K562 (cell line): ENCODE results near the gene LSM14B. TPM values are rescaled to one million over a fixed set of nuclear protein-coding genes. Genes with fewer than 3 reads are reported as not detected.

Source experiments
- ATAC-seq: fragments of 200-7000 bp; cut with Tn5 transposase; 3 replicates; pipeline ENCODE4 v1.9.1; 2020; ENCODE audit warnings: moderate library complexity
- BruUV-seq: library from RNA; stranded (reverse); fragments of 400-500 nt; replicated peaks from 2 replicates; lab custom pipeline; 2021; lab: Mats Ljungman, UMichigan
- CTCF ChIA-PET: fragments of 300-600 bp; formaldehyde crosslinking; extraction: SDS; loops from one replicate; lab custom pipeline; 2021; ENCODE audit warnings: low intra/inter-chr PET ratio; lab: Yijun Ruan, JAX
- POLR2A ChIA-PET: fragments of 300-600, 350-650 bp; sonication (Branson Sonifier 250); formaldehyde crosslinking; extraction: SDS; loops from one replicate; lab custom pipeline; 2021; ENCODE audit warnings: antibody characterized with exemption, inconsistent platforms; lab: Yijun Ruan, JAX
- DNase-seq, 4 experiments: peaks; one replicate each; pipeline versions ENCODE4 v3.0.0 to v3.0.0-alpha.2; 2011 to 2018; ENCODE audit warnings: low spot score in 3 of 4, mixed read lengths in 3 of 4; ENCODE audit errors: extremely low read depth in 1 of 4
- FAIRE-seq: peaks from 2 replicates; lab custom pipeline; 2011; peaks lifted over from hg19 to GRCh38; lab: Jason Lieb, UNC
- H2AFZ ChIP-seq: 2 replicates; pipeline ENCODE4 v1.6.0; 2011; ENCODE audit warnings: low read depth, low read length, control low read depth, inconsistent platforms
- H3K27ac ChIP-seq: fragments of 200-600 bp; 3 replicates; pipeline ENCODE4 v1.8.0; 2011; ENCODE audit warnings: low read depth, mild to moderate bottlenecking, control low read depth, inconsistent platforms, low read length, moderate library complexity, mixed read lengths; ENCODE audit errors: extremely low read depth
- H3K27me3 ChIP-seq, 2 experiments: fragments of 300-600 bp in 1 of 2; 2 replicates in 1 of 2; 3 replicates in 1 of 2; pipeline versions ENCODE4 v1.6.0 to v1.8.0; 2011; ENCODE audit warnings: inconsistent platforms in 2 of 2, low read length in 2 of 2, mild to moderate bottlenecking in 1 of 2, mixed read lengths in 1 of 2, moderate library complexity in 1 of 2; ENCODE audit not compliant: control insufficient read depth in 2 of 2, insufficient read depth in 2 of 2
- H3K36me3 ChIP-seq: fragments of 300-600 bp; 3 replicates; pipeline ENCODE4 v1.8.0; 2011; ENCODE audit warnings: mild to moderate bottlenecking, low read length, inconsistent platforms; ENCODE audit not compliant: control insufficient read depth, insufficient read depth
- H3K4me1 ChIP-seq, 2 experiments: fragments of 200-600 bp in 1 of 2; replicated peaks in 1 of 2; 2 replicates in 1 of 2; 3 replicates in 1 of 2; pipeline versions ENCODE4 v1.5.1 to v1.8.0; 2011; ENCODE audit warnings: inconsistent platforms in 2 of 2, low read length in 2 of 2, mild to moderate bottlenecking in 1 of 2, mixed read lengths in 1 of 2, moderate library complexity in 1 of 2; ENCODE audit not compliant: control insufficient read depth in 2 of 2, insufficient read depth in 2 of 2
- H3K4me2 ChIP-seq: 2 replicates; pipeline ENCODE4 v1.6.1; 2011; ENCODE audit warnings: low read length, control low read depth, inconsistent platforms, mixed read lengths; ENCODE audit not compliant: insufficient read depth
- H3K4me3 ChIP-seq: fragments of 200-600 bp; sonication (generic), shearing (Covaris generic); 2 replicates; pipeline ENCODE4 v1.5.1; 2016; ENCODE audit warnings: control low read depth, inconsistent platforms
- H3K79me2 ChIP-seq: fragments of 200-600 bp; 3 replicates; pipeline ENCODE4 v1.8.0; 2011; ENCODE audit warnings: low read length, inconsistent platforms; ENCODE audit not compliant: control insufficient read depth, insufficient read depth
- H3K9ac ChIP-seq, 2 experiments: 2 replicates each; pipeline versions ENCODE4 v1.6.0 to v1.6.1; 2011; ENCODE audit warnings: low read depth in 2 of 2, low read length in 2 of 2, control low read depth in 1 of 2, inconsistent platforms in 1 of 2, mild to moderate bottlenecking in 1 of 2, mixed read lengths in 1 of 2; ENCODE audit not compliant: insufficient read depth in 1 of 2
- H3K9me1 ChIP-seq: one replicate; pipeline ENCODE4 v1.6.0; 2011; ENCODE audit warnings: inconsistent platforms, mild to moderate bottlenecking, low read length, moderate library complexity; ENCODE audit not compliant: control insufficient read depth, insufficient read depth
- H3K9me3 ChIP-seq: replicated peaks from 2 replicates; pipeline ENCODE4 v1.5.1; 2011; ENCODE audit warnings: low read depth, low read length, inconsistent platforms; ENCODE audit not compliant: control insufficient read depth, insufficient read depth
- H4K20me1 ChIP-seq: replicated peaks from 2 replicates; pipeline ENCODE4 v1.6.1; 2011; ENCODE audit warnings: low read length, inconsistent platforms, mixed read lengths; ENCODE audit not compliant: control insufficient read depth, insufficient read depth
- BMI1 ChIP-seq: fragments of 150-350 bp; IDR thresholded peaks from 2 replicates; pipeline ENCODE4 v1.6.1; 2014; ENCODE audit warnings: low read length
- RBFOX2 ChIP-seq: fragments of 200-400 bp; formaldehyde crosslinking; IDR thresholded peaks from 2 replicates; pipeline ENCODE4 v1.6.1; 2017; ENCODE audit warnings: low read depth, mild to moderate bottlenecking, low read length, moderate library complexity
- RNF219 ChIP-seq: fragments of 250-450 bp; sonication (Bioruptor Pico); IDR thresholded peaks from 2 replicates; pipeline ENCODE4 v1.5.0; 2022; ENCODE audit warnings: mild to moderate bottlenecking
- ZNF146 ChIP-seq: IDR thresholded peaks from one replicate; pipeline ENCODE4 v1.6.1; 2018; ENCODE audit warnings: missing compliant biosample characterization; ENCODE audit not compliant: unreplicated experiment
- ZNF197 ChIP-seq: fragments of 200-800 bp; sonication (Bioruptor generic); IDR thresholded peaks from 2 replicates; pipeline ENCODE4 v1.6.1; 2016; ENCODE audit warnings: low read depth, missing genetic modification characterization, missing compliant biosample characterization
- WGBS: fragments of 100-300 bp; shearing (Covaris generic); methylation state at CpG from one replicate; pipeline ENCODE4 v1.1.6; 2016; ENCODE audit warnings: low coverage, mixed read lengths; ENCODE audit not compliant: insufficient coverage; ENCODE audit errors: missing lambda C conversion rate; 5-methylcytosine and 5-hydroxymethylcytosine counted together
- in situ Hi-C: fragments of 300-500 bp; cut with MboI; formaldehyde crosslinking; loops from 4 replicates; pipeline ENCODE4 v1.15.0; 2018; ENCODE audit warnings: inconsistent platforms, mixed read lengths
- intact Hi-C: fragments of 100-400 bp; cut with micrococcal nuclease; formaldehyde crosslinking; loops from 2 replicates; pipeline ENCODE4 v1.14.2; 2022
- polyA plus RNA-seq, 8 experiments: library from polyadenylated mRNA; depleted of rRNA in 4 of 8; stranded (reverse) in 5 of 8; unstranded in 3 of 8; fragments of >200 nt; fragmentation: Nextera tagmentation in 2 of 8; fragmentation: Illumina TruSeq in 1 of 8; extraction: Ambion mirVana in 2 of 8; extraction: Trizol in 1 of 8; gene quantifications; 2 replicates each; pipeline versions ENCODE4 v1.2.1 to v1.2.3, GENCODE V29; 2011 to 2014; ENCODE audit warnings: inconsistent platforms in 1 of 8, missing spikeins in 1 of 8
- total RNA-seq, 7 experiments: library from RNA; depleted of rRNA in 6 of 7; stranded (reverse); fragments of >200 nt in 6 of 7; fragmentation: Illumina TruSeq in 2 of 7; extraction: Trizol in 2 of 7; gene quantifications; 2 replicates each; pipeline versions ENCODE4 v1.2.1 to v1.2.3, GENCODE V29; 2011 to 2021; ENCODE audit warnings: low replicate concordance in 1 of 7

The LSM14B gene
- total and polyA plus RNA-seq, 9 of the 15 experiments (the other 6 are each of a cell fraction or from before 2014, with no cell fraction given) = 0.66 to 36.0 (median 20.2) TPM

GRCh38 chr20:62146019-62146755, 23.9 kb downstream of the LSM14B start (continued):
- TF ChIP-seq RNF219 (CRISPR knock-in tag) = no peak
- TF ChIP-seq, all 486 proteins: peak for 125

GRCh38 chr20:62147125-62147524, 24.9 kb downstream of the LSM14B start:
- no peak for FAIRE-seq
- peaks cover 7% of the 10 kb centered on the region for H3K9me1 ChIP-seq
- H4K20me1 ChIP-seq = peaks cover 52% of the 10 kb centered on the region
- H3K27ac ChIP-seq = no peak overlapping the region
- BruUV-seq = no TSS peak
- in situ Hi-C loops = no loop called here
- 88% methylated on average over 5 of the region's 6 CpGs for WGBS
- no peaks in the 10 kb centered on the region for H3K27me3 ChIP-seq
- H3K4me2 ChIP-seq = no peak overlapping the region
- TF ChIP-seq RBFOX2 (peak; percentile 18; the same call in 1 of the 2 replicates), BMI1 (no peak), ZNF146 (no peak), ZNF197 (CRISPR knock-in tag) (no peak)
- H3K4me3 ChIP-seq = no peak overlapping the region
- peaks cover 40% of the 10 kb centered on the region for H3K36me3 ChIP-seq
- ChIA-PET POLR2A (no interaction called here), CTCF (no interaction called here)
- intact Hi-C loops = loop anchor here (10.0 kb wide), 1 partner anchor 238 kb away; the partner anchor contains the start of gene RPS21
- H3K9me3 ChIP-seq = no peaks in the 10 kb centered on the region
- ATAC-seq = no peak
- H3K79me2 ChIP-seq = peaks cover 92% of the 10 kb centered on the region
- H3K9ac ChIP-seq = peak overlapping the region in 1 of 2 experiments; percentile 82; a peak in 2 of 4 replicates
- no peak overlapping the region for H2AFZ ChIP-seq
- H3K4me1 ChIP-seq = peaks cover 34 to 85% of the 10 kb centered on the region in 2 experiments; a peak in 4 of 5 replicates
- no peak for DNase-seq
